ENCODE results near the gene FRMD3. TPM values are rescaled to one million over a fixed set of nuclear protein-coding genes. Genes with fewer than 3 reads are reported as not detected.

The FRMD3 gene
- total and polyA plus RNA-seq, 2 donors (not counting 3 experiments of a cell fraction or from before 2014, with no cell fraction given) = 3.0 to 6.1 TPM

- POLR2A ChIA-PET = no interaction called here
- no TSS peak for BruUV-seq (replicated peaks)
- intact Hi-C loops (cut with micrococcal nuclease) (no loop called here), dilution Hi-C loops (cut with MboI; ENCODE audit: extremely low pct_ligation_motif_present, low sequenced_read_pairs) (no loop called here)
- FAIRE-seq (no peak), DNase-seq (ENCODE audit: low read depth, low spot score) (no peak)
- no peaks in the 10 kb centered on the region for H4K20me1 ChIP-seq (replicated peaks; ENCODE audit: control insufficient read depth, extremely low read depth, insufficient read depth, low read length)
- H3K27me3 ChIP-seq (ENCODE audit: control insufficient read depth in 2 of 2, insufficient read depth in 2 of 2, low read length in 2 of 2) = no peaks in the 10 kb centered on the region
- CTCF ChIA-PET = interaction anchor here (0.6 kb wide), 1 partner anchor 115 kb away, joined by 3 read pairs; no protein-coding TSS in a partner anchor
- no peaks in the 10 kb centered on the region for H3K9me1 ChIP-seq (replicated peaks; ENCODE audit: control insufficient read depth, extremely low read depth, insufficient read depth, low read length)
- no peak overlapping the region for H3K27ac ChIP-seq (ENCODE audit: insufficient read depth, low read depth, low read length)
- no peak overlapping the region for H3K9ac ChIP-seq (replicated peaks; ENCODE audit: extremely low read depth, insufficient read depth, low read length)
- no peaks in the 10 kb centered on the region for H3K36me3 ChIP-seq (ENCODE audit: control insufficient read depth in 2 of 2, extremely low read depth in 1 of 2, insufficient read depth in 2 of 2, low read length in 2 of 2)
- H3K4me3 ChIP-seq (replicated peaks in 1 of 3; ENCODE audit: insufficient read depth in 1 of 3, low read depth in 1 of 3, low read length in 3 of 3) = no peak overlapping the region
- TF ChIP-seq MYC (IDR thresholded peaks at IDR 0.05; ENCODE audit: low read depth, low read length) = no peak
- no peak for TF ChIP-seq POLR2A (IDR thresholded peaks at IDR 0.05; ENCODE audit: low read depth, low read length)
- no peak for TF ChIP-seq FOS (IDR thresholded peaks at IDR 0.05; ENCODE audit: borderline replicate concordance, insufficient read depth, low read length)
- no peak for TF ChIP-seq EZH2 (IDR thresholded peaks at IDR 0.05; ENCODE audit: borderline replicate concordance, low read depth, low read length, severe bottlenecking)
- no peak for TF ChIP-seq GATA2 (IDR thresholded peaks at IDR 0.05; ENCODE audit: insufficient read depth, insufficient read length, low read depth, low read length)
- TF ChIP-seq JUN (IDR thresholded peaks at IDR 0.05; ENCODE audit: borderline replicate concordance, insufficient read depth, insufficient read length, low read depth) = no peak
- TF ChIP-seq POLR2AphosphoS5 (IDR thresholded peaks at IDR 0.05; ENCODE audit: insufficient read depth, low read depth, low read length) = no peak
- TF ChIP-seq CTCF (IDR thresholded peaks at IDR 0.05; ENCODE audit: extremely low read depth in 1 of 2, insufficient read depth in 1 of 2, low read depth in 1 of 2, low read length in 2 of 2) = no peak
- no peak for TF ChIP-seq MAX (IDR thresholded peaks at IDR 0.05; ENCODE audit: insufficient read depth, insufficient read length)
- H3K4me2 ChIP-seq (ENCODE audit: insufficient read depth, low read length) = no peak overlapping the region
- peaks cover 10% of the 10 kb centered on the region for H3K4me1 ChIP-seq (ENCODE audit: control insufficient read depth, extremely low read depth, insufficient read depth, low read length)
- no peaks in the 10 kb centered on the region for H3K79me2 ChIP-seq (ENCODE audit: control insufficient read depth, insufficient read depth, low read length)
- no peaks in the 10 kb centered on the region for H3K9me3 ChIP-seq (replicated peaks; ENCODE audit: control insufficient read depth, insufficient read depth, low read length)
- H2AFZ ChIP-seq (ENCODE audit: low read depth, low read length) = no peak overlapping the region
Measured at GRCh38 chr9:83429229-83429628, 109.0 kb downstream of the FRMD3 start.

Measured in endothelial cell of umbilical vein (primary cell).